Measurements from ENCODE around the gene NKAIN4.

The NKAIN4 gene

DNA sequence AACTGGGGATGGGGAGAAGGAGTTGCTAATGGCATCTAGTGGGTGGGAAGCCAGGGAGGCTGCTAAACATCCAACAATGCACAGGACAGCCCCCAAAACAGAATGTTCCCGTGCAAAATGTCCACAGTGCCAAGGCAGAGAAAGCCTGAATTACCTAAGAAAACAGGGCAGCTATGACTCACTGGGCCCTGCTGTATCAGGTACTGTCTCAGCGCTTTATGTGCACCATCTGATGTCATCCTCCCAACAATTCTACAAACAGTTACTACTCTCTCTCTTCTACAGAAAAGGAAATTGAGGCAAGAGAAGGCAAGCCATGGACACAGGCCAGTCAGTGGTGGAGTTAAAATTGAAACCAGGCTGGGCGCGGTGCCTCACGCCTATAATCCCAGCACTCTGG lies 41.5 kb downstream of the NKAIN4 start:
- H3K9me3 ChIP-seq (ENCODE audit: low read depth, low read length) = no peaks in the 10 kb centered on the region
- peaks cover 65% of the 10 kb centered on the region for H3K36me3 ChIP-seq (ENCODE audit: insufficient read depth, low read length)
- no peak overlapping the region for H3K9ac ChIP-seq (ENCODE audit: insufficient read length)
- H3K27ac ChIP-seq = no peak overlapping the region
- DNase-seq (ENCODE audit: low read depth, low spot score) = no peak
- H3K4me3 ChIP-seq = no peak overlapping the region
- TF ChIP-seq POLR2AphosphoS5 (IDR thresholded peaks at IDR 0.05; ENCODE audit: borderline replicate concordance, low read depth, low read length) = no peak
- no peak for TF ChIP-seq EZH2 (IDR thresholded peaks at IDR 0.05)

GRCh38 chr20:63212393-63212730 lies 41.9 kb downstream of the NKAIN4 start:
- H3K9me3 ChIP-seq (ENCODE audit: low read depth, low read length) = no peaks in the 10 kb centered on the region
- peaks cover 69% of the 10 kb centered on the region for H3K36me3 ChIP-seq (ENCODE audit: insufficient read depth, low read length)
- no peak overlapping the region for H3K4me3 ChIP-seq
- TF ChIP-seq FOXP2 (optimal IDR thresholded peaks at IDR 0.05; ENCODE audit: control extremely low read depth, extremely low read length, insufficient read depth) = no peak
- no peak for TF ChIP-seq EZH2 (IDR thresholded peaks at IDR 0.05)
- no peak for TF ChIP-seq POLR2AphosphoS5 (IDR thresholded peaks at IDR 0.05; ENCODE audit: borderline replicate concordance, low read depth, low read length)
- no peak for DNase-seq (ENCODE audit: low read depth, low spot score)
- H3K9ac ChIP-seq (ENCODE audit: insufficient read length) = no peak overlapping the region
- H3K27ac ChIP-seq = no peak overlapping the region

DNA sequence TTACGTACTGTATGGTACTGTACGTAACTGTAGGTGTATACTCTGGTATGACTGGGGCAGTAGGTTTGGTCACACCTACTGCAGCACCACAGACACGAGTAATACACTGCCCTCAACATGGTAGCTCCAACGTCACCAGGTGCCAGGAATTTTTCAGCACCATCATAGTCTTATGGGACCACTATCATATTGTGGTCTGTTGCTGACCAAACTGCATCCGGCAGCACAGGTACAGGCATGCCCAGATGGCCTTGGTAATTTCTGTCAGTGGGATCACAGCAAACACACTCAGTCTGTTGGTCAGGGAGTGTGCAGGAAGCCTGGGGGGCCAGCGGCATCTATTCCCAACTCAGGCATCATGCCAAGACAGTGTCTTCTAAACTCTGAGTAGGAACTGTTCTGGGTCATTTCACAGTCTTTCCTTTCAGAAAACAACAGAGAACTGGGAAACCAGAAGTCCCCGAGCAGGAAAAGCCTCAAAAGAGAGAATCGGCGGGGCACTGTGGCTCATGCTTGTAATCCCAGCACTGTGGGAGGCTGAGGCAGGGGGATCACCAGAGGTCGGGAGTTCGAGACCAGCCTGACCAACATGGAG lies 44.2 kb downstream of the NKAIN4 start:
- DNase-seq (ENCODE audit: low read depth, low spot score) = no peak
- Histone ChIP-seq H3K36me3 (ENCODE audit: insufficient read depth, low read length) (peaks cover 87% of the 10 kb centered on the region), H3K27ac (no peak overlapping the region), H3K9ac (ENCODE audit: insufficient read length) (no peak overlapping the region), H3K9me3 (ENCODE audit: low read depth, low read length) (no peaks in the 10 kb centered on the region), H3K4me3 (no peak overlapping the region)
- no peak for TF ChIP-seq EZH2 (IDR thresholded peaks at IDR 0.05)
- TF ChIP-seq FOXP2 (optimal IDR thresholded peaks at IDR 0.05; ENCODE audit: control extremely low read depth, extremely low read length, insufficient read depth) = no peak
- TF ChIP-seq POLR2AphosphoS5 (IDR thresholded peaks at IDR 0.05; ENCODE audit: borderline replicate concordance, low read depth, low read length) = no peak

GRCh38 chr20:63208346-63208909 lies 45.8 kb downstream of the NKAIN4 start:
- TF ChIP-seq EZH2 (IDR thresholded peaks at IDR 0.05) = no peak
- no peak for TF ChIP-seq POLR2AphosphoS5 (IDR thresholded peaks at IDR 0.05; ENCODE audit: borderline replicate concordance, low read depth, low read length)
- no peak for TF ChIP-seq FOXP2 (optimal IDR thresholded peaks at IDR 0.05; ENCODE audit: control extremely low read depth, extremely low read length, insufficient read depth)
- no peak overlapping the region for H3K9ac ChIP-seq (ENCODE audit: insufficient read length)
- peaks cover 89% of the 10 kb centered on the region for H3K36me3 ChIP-seq (ENCODE audit: insufficient read depth, low read length)
- no peaks in the 10 kb centered on the region for H3K9me3 ChIP-seq (ENCODE audit: low read depth, low read length)
- no peak for DNase-seq (ENCODE audit: low read depth, low spot score)
- H3K4me3 ChIP-seq = no peak overlapping the region
- no peak overlapping the region for H3K27ac ChIP-seq

- Histone ChIP-seq H3K4me3 (no peak overlapping the region), H3K9me3 (ENCODE audit: low read depth, low read length) (no peaks in the 10 kb centered on the region), H3K27ac (no peak overlapping the region), H3K36me3 (ENCODE audit: insufficient read depth, low read length) (peaks cover 89% of the 10 kb centered on the region), H3K9ac (ENCODE audit: insufficient read length) (no peak overlapping the region)
- TF ChIP-seq POLR2AphosphoS5 (IDR thresholded peaks at IDR 0.05; ENCODE audit: borderline replicate concordance, low read depth, low read length) (no peak), FOXP2 (optimal IDR thresholded peaks at IDR 0.05; ENCODE audit: control extremely low read depth, extremely low read length, insufficient read depth) (no peak)
- DNase-seq (ENCODE audit: low read depth, low spot score) = no peak
Observed at GRCh38 chr20:63206878-63207277, 47.4 kb downstream of the NKAIN4 start.

DNA sequence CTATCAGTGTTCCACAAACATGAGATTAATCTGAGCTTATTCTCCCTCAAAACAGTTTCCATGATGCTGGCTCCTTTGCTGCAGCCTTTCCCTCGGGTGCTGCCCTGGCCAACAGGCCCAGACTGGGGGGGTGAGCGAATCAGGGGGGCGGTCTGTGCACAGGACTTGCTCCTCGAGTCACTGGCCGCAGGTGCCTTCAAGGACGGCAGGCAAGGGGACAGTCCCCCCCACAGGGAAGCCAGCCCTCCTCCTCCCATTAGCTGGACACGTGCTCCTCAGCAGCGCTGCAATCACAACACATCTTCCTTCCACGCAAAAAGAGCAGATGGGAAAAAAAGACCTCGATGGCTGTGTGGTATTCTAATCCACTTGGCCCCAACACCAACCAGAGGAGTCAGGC lies 48.4 kb downstream of the NKAIN4 start:
- DNase-seq (ENCODE audit: low read depth, low spot score) = no peak

DNA sequence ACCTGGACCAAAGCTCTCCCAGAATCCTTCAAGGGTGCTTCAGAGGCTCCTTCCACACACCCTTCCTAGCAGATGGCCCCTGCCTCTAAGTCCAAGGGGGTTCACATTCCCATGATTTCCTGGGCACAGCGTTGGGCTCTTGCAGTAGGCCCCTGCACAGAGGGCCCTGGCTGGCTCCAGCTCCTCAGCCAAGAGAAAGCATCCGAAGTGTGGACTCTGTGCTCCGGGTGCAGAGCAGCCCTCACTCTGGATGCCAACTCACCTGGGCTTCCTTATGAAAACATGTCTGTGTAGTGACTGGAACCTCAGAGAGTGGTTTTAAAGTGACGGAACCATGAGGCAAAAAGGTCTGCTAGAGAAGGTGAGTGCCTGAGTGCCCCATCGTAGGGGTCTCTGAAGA lies 49.9 kb downstream of the NKAIN4 start:
- no peaks in the 10 kb centered on the region for H3K9me3 ChIP-seq (ENCODE audit: low read depth, low read length)
- TF ChIP-seq EZH2 (IDR thresholded peaks at IDR 0.05) (no peak), FOXP2 (optimal IDR thresholded peaks at IDR 0.05; ENCODE audit: control extremely low read depth, extremely low read length, insufficient read depth) (no peak), POLR2AphosphoS5 (IDR thresholded peaks at IDR 0.05; ENCODE audit: borderline replicate concordance, low read depth, low read length) (no peak)
- peaks cover 80% of the 10 kb centered on the region for H3K36me3 ChIP-seq (ENCODE audit: insufficient read depth, low read length)
- no peak overlapping the region for H3K27ac ChIP-seq
- no peak overlapping the region for H3K9ac ChIP-seq (ENCODE audit: insufficient read length)
- no peak overlapping the region for H3K4me3 ChIP-seq
- no peak for DNase-seq (ENCODE audit: low read depth, low spot score)

More for the DNA sequence above, 48.4 kb downstream of the NKAIN4 start:
- TF ChIP-seq FOXP2 (optimal IDR thresholded peaks at IDR 0.05; ENCODE audit: control extremely low read depth, extremely low read length, insufficient read depth) = no peak
- no peak for TF ChIP-seq POLR2AphosphoS5 (IDR thresholded peaks at IDR 0.05; ENCODE audit: borderline replicate concordance, low read depth, low read length)
- TF ChIP-seq EZH2 (IDR thresholded peaks at IDR 0.05) = no peak
- no peak overlapping the region for H3K4me3 ChIP-seq
- no peaks in the 10 kb centered on the region for H3K9me3 ChIP-seq (ENCODE audit: low read depth, low read length)
- peaks cover 88% of the 10 kb centered on the region for H3K36me3 ChIP-seq (ENCODE audit: insufficient read depth, low read length)
- H3K9ac ChIP-seq (ENCODE audit: insufficient read length) = no peak overlapping the region
- H3K27ac ChIP-seq = no peak overlapping the region

DNA sequence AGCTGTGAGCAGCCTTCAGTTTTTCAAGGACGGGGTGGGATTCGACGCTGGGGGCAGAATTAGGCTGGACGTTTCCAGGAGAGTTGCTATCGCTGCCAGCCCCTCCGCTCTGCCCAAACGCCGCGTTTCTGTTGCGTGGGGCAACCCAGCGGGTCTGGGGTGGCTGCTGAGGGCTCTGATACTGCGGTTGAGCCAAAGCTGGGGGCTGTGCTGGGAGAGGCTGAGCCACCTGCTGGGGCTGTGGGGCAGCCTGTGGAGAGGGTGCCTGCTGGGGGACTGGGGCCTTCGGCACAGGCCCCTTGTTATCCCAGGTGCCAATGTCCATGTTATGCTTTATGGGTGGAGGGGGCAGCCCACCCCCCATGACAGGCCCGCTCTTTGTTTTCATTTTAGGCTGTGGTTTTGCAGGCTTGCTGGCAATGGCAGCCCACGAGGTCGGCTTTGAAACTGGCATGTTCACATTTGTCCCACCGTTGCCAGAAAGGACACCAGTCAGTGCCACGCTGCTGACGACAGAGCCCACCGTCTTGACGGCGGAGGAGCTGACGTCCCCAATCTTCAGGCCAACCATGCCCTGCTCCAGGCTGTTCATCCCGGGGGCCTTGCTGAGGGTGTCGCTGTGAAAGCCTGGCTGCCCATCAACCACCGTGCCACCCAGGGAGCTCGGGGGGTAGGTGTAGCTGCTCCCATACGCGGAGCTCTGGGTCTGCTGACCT lies 51.3 kb downstream of the NKAIN4 start:
- Histone ChIP-seq H3K9ac (ENCODE audit: insufficient read length) (no peak overlapping the region), H3K4me3 (no peak overlapping the region), H3K36me3 (ENCODE audit: insufficient read depth, low read length) (peaks cover 68% of the 10 kb centered on the region), H3K9me3 (ENCODE audit: low read depth, low read length) (no peaks in the 10 kb centered on the region), H3K27ac (no peak overlapping the region)
- DNase-seq (ENCODE audit: low read depth, low spot score) = no peak
- TF ChIP-seq EZH2 (IDR thresholded peaks at IDR 0.05) = no peak
- no peak for TF ChIP-seq FOXP2 (optimal IDR thresholded peaks at IDR 0.05; ENCODE audit: control extremely low read depth, extremely low read length, insufficient read depth)
- no peak for TF ChIP-seq POLR2AphosphoS5 (IDR thresholded peaks at IDR 0.05; ENCODE audit: borderline replicate concordance, low read depth, low read length)
